ENCODE data around the gene NEK10. TPM values are rescaled to one million over a fixed set of nuclear protein-coding genes. Genes with fewer than 3 reads are reported as not detected.

NEK10 gene
- total RNA-seq, 1 experiment from 2014 or later: 0.66 TPM

DNA sequence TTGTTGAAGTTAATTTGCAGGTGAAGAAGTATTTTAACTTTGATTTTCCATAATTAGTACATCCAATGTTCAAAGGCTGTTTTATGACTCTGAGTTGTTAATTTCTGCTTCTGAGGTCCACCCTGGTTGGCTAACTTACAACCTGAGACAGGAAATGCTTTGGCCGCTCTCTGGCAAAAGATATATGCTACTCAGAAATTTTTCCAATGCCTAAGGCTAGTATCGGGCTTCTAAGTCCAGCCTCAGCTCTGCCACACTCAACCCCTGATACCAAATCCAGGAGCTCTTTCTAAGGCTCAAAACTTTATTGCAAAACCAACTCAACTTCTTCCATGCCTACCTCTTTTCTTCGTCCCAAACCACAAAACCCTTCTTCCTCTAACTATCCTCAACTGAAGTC lies 192.9 kb downstream of the NEK10 start:
- Histone ChIP-seq H3K23me2 (ENCODE audit: insufficient read length, low read depth, low read length, poor library complexity, severe bottlenecking) (no peaks in the 10 kb centered on the region), H3K9me3 (ENCODE audit: control insufficient read depth, low read depth, low read length) (no peaks in the 10 kb centered on the region), H2BK5ac (ENCODE audit: insufficient read length, low read length) (no peak overlapping the region), H3K4ac (ENCODE audit: low read depth, low read length) (no peak overlapping the region), H3T11ph (ENCODE audit: low read length) (no peak overlapping the region), H2BK120ac (ENCODE audit: low read depth, low read length, poor library complexity, severe bottlenecking) (no peak overlapping the region), H3K79me2 (ENCODE audit: insufficient read depth, low read length) (no peaks in the 10 kb centered on the region), H3K18ac (ENCODE audit: insufficient read length, low read depth, low read length) (no peak overlapping the region), H3K9ac (ENCODE audit: extremely low read depth, insufficient read length, low read length) (no peak overlapping the region), H3K27me3 (ENCODE audit: insufficient read depth, low read length) (no peaks in the 10 kb centered on the region), H2BK15ac (ENCODE audit: low read depth, low read length) (no peak overlapping the region), H3K56ac (ENCODE audit: insufficient read length, low read depth, low read length) (no peak overlapping the region), H4K91ac (ENCODE audit: insufficient read length, low read depth, low read length) (no peak overlapping the region), H3K4me1 (ENCODE audit: insufficient read depth, low read length) (no peaks in the 10 kb centered on the region), H3K14ac (ENCODE audit: insufficient read depth, low read length) (no peak overlapping the region), H4K8ac (replicated peaks; ENCODE audit: insufficient read length, low read depth, low read length) (no peak overlapping the region), H3K79me1 (ENCODE audit: insufficient read depth, low read depth, low read length, poor library complexity, severe bottlenecking) (no peaks in the 10 kb centered on the region), H2BK12ac (ENCODE audit: insufficient read length, low read depth, low read length) (no peak overlapping the region), H4K5ac (ENCODE audit: insufficient read length, low read depth, low read length) (no peak overlapping the region), H3K27ac (ENCODE audit: insufficient read length, low read depth, low read length) (no peak overlapping the region), H4K20me1 (ENCODE audit: control insufficient read depth, insufficient read depth, insufficient read length) (no peaks in the 10 kb centered on the region), H3K4me2 (ENCODE audit: insufficient read depth, insufficient read length, low read length) (no peak overlapping the region), H2AK5ac (ENCODE audit: insufficient read length, low read length) (no peak overlapping the region), H2AFZ (ENCODE audit: low read length) (no peak overlapping the region), H2BK20ac (ENCODE audit: low read depth, low read length, poor library complexity, severe bottlenecking) (no peak overlapping the region), H3K23ac (ENCODE audit: insufficient read length, low read depth, low read length) (no peak overlapping the region)
- no peaks in the 10 kb centered on the region for H3K27me3 Mint-ChIP-seq (ENCODE audit: low read depth)
- 100% methylated on average over 1 of the region's 3 CpGs for WGBS (ENCODE audit: extremely low coverage, insufficient read length, low lambda C conversion rate)
- no peak for DNase-seq
- no peak overlapping the region for H3K27ac Mint-ChIP-seq
- H3K4me3 Mint-ChIP-seq: no peak overlapping the region
- H3K9me3 Mint-ChIP-seq: no peaks in the 10 kb centered on the region
- H3K4me1 Mint-ChIP-seq: no peaks in the 10 kb centered on the region
- H3K36me3 Mint-ChIP-seq (ENCODE audit: insufficient read depth in 1 of 3, low read depth in 3 of 3): no peaks in the 10 kb centered on the region
- TF ChIP-seq, protein P1, sequence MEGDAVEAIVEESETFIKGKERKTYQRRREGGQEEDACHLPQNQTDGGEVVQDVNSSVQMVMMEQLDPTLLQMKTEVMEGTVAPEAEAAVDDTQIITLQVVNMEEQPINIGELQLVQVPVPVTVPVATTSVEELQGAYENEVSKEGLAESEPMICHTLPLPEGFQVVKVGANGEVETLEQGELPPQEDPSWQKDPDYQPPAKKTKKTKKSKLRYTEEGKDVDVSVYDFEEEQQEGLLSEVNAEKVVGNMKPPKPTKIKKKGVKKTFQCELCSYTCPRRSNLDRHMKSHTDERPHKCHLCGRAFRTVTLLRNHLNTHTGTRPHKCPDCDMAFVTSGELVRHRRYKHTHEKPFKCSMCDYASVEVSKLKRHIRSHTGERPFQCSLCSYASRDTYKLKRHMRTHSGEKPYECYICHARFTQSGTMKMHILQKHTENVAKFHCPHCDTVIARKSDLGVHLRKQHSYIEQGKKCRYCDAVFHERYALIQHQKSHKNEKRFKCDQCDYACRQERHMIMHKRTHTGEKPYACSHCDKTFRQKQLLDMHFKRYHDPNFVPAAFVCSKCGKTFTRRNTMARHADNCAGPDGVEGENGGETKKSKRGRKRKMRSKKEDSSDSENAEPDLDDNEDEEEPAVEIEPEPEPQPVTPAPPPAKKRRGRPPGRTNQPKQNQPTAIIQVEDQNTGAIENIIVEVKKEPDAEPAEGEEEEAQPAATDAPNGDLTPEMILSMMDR (conservative IDR thresholded peaks at IDR 0.05): no peak

Measured in H9 (cell line).